ENCODE data around the gene FH. TPM values are rescaled to one million over a fixed set of nuclear protein-coding genes. Genes with fewer than 3 reads are reported as not detected.

FH gene
- total and polyA plus RNA-seq, 2 donors (not counting 3 experiments of a cell fraction or from before 2014, with no cell fraction given), result 41.9 to 96.6 TPM

DNA sequence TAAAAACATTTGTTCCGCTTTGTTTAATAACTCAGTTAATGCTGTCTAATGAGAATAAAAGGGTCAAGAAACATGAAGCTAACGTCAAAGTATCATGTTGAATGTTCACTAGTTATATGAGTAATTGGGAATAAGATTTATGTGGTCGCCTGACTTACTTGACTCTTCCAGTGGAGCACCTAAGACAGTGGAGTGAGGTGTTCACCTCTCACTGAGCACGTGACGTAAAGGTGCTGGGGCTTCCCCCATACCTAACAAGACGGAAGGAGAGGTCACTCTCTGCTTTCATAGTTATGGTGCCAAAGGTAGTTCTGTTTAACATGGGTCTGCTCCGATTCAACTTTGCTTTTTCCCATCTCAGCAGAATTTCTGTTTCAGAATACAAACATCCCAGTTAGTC, 13.3 kb upstream of the FH start:
- Histone ChIP-seq H3K4me1 (ENCODE audit: control insufficient read depth, extremely low read depth, insufficient read depth, low read length) (peaks cover 8% of the 10 kb centered on the region), H3K4me3 (replicated peaks in 1 of 3; ENCODE audit: insufficient read depth in 1 of 3, low read depth in 1 of 3, low read length in 3 of 3) (no peak overlapping the region), H3K27me3 (ENCODE audit: control insufficient read depth in 2 of 2, insufficient read depth in 2 of 2, low read length in 2 of 2) (peaks cover 22 to 51% of the 10 kb centered on the region in 2 experiments), H3K27ac (ENCODE audit: insufficient read depth, low read depth, low read length) (no peak overlapping the region), H3K9me1 (replicated peaks; ENCODE audit: control insufficient read depth, extremely low read depth, insufficient read depth, low read length) (no peaks in the 10 kb centered on the region), H3K79me2 (ENCODE audit: control insufficient read depth, insufficient read depth, low read length) (no peaks in the 10 kb centered on the region), H3K9ac (replicated peaks; ENCODE audit: extremely low read depth, insufficient read depth, low read length) (no peak overlapping the region), H3K9me3 (replicated peaks; ENCODE audit: control insufficient read depth, insufficient read depth, low read length) (no peaks in the 10 kb centered on the region), H4K20me1 (replicated peaks; ENCODE audit: control insufficient read depth, extremely low read depth, insufficient read depth, low read length) (no peaks in the 10 kb centered on the region), H3K36me3 (ENCODE audit: control insufficient read depth in 2 of 2, extremely low read depth in 1 of 2, insufficient read depth in 2 of 2, low read length in 2 of 2) (no peaks in the 10 kb centered on the region), H3K4me2 (ENCODE audit: insufficient read depth, low read length) (no peak overlapping the region), H2AFZ (ENCODE audit: low read depth, low read length) (no peak overlapping the region)
- intact Hi-C loops (cut with micrococcal nuclease) (loop anchor here (1.0 to 5.0 kb wide), 2 partner anchors 364 to 453 kb away; no protein-coding TSS in a partner anchor), dilution Hi-C loops (cut with MboI; ENCODE audit: extremely low pct_ligation_motif_present, low sequenced_read_pairs) (no loop called here)
- DNase-seq (ENCODE audit: low read depth, low spot score) (no peak), FAIRE-seq (no peak)
- POLR2A ChIA-PET, result interaction anchor here (0.6 kb wide), 1 partner anchor 108 kb away, joined by 6 read pairs; the partner anchor contains the start of genes CHML and OPN3
- no TSS peak for BruUV-seq (replicated peaks)
- TF ChIP-seq JUN (IDR thresholded peaks at IDR 0.05; ENCODE audit: borderline replicate concordance, insufficient read depth, insufficient read length, low read depth), result no peak
- no peak for TF ChIP-seq EZH2 (IDR thresholded peaks at IDR 0.05; ENCODE audit: borderline replicate concordance, low read depth, low read length, severe bottlenecking)
- no peak for TF ChIP-seq MYC (IDR thresholded peaks at IDR 0.05; ENCODE audit: low read depth, low read length)
- no peak for TF ChIP-seq FOS (IDR thresholded peaks at IDR 0.05; ENCODE audit: borderline replicate concordance, insufficient read depth, low read length)
- CTCF ChIA-PET, result interaction anchor here (0.9 to 1.1 kb wide), 3 partner anchors 94 to 453 kb away, joined by 3 to 8 read pairs (median 4); partner anchors contain the start of gene EXO1

DNA sequence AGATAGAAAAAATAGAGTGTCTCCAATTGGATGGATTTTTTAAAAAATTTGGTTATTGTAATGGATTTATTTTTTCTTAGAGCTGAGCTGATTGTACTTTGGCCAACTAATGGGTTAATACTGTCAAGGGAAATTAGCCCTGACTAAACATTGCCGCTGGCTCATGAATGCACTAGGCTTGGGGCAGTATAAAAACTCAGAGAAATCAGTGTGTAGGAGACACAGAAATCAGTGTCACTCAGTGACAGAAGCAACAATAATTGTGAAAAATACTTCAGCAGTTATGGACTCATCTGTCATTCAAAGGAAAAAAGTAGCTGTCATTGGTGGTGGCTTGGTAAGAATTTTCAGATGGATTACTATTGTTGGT, 12.6 kb upstream of the FH start, which contains the start of gene KMO:
TSS of gene KMO (plus strand) at position 217 of the 370 bp plus-strand sequence. CDS start at position 284, 67 bp downstream.
- H3K27ac ChIP-seq (ENCODE audit: insufficient read depth, low read depth, low read length), result no peak within 1 kb of the TSS
- POLR2A ChIA-PET, result interaction anchor here (0.6 kb wide), 1 partner anchor 108 kb away, joined by 6 read pairs; the partner anchor contains the start of genes CHML and OPN3
- H2AFZ ChIP-seq (ENCODE audit: low read depth, low read length), result peak within 1 kb of the TSS; percentile 88
- H3K27me3 ChIP-seq (ENCODE audit: control insufficient read depth in 2 of 2, insufficient read depth in 2 of 2, low read length in 2 of 2), result peaks cover 23 to 58% of the 10 kb centered on the region in 2 experiments
- no peaks in the 10 kb centered on the region for H3K79me2 ChIP-seq (ENCODE audit: control insufficient read depth, insufficient read depth, low read length)
- intact Hi-C loops (cut with micrococcal nuclease) (loop anchor here (1.0 to 5.0 kb wide), 2 partner anchors 365 to 454 kb away; no protein-coding TSS in a partner anchor), dilution Hi-C loops (cut with MboI; ENCODE audit: extremely low pct_ligation_motif_present, low sequenced_read_pairs) (no loop called here)
- H3K4me3 ChIP-seq (replicated peaks in 1 of 3; ENCODE audit: insufficient read depth in 1 of 3, low read depth in 1 of 3, low read length in 3 of 3), result peak within 1 kb of the TSS; percentile 35 to 93 (median 84)
- TF ChIP-seq, protein P1, sequence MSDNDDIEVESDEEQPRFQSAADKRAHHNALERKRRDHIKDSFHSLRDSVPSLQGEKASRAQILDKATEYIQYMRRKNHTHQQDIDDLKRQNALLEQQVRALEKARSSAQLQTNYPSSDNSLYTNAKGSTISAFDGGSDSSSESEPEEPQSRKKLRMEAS (IDR thresholded peaks at IDR 0.05; ENCODE audit: insufficient read depth, insufficient read length), result no peak
- TF ChIP-seq EZH2 (IDR thresholded peaks at IDR 0.05; ENCODE audit: borderline replicate concordance, low read depth, low read length, severe bottlenecking), result no peak
- no peak for TF ChIP-seq MYC (IDR thresholded peaks at IDR 0.05; ENCODE audit: low read depth, low read length)
- TF ChIP-seq POLR2A (IDR thresholded peaks at IDR 0.05; ENCODE audit: low read depth, low read length), result no peak
- TF ChIP-seq POLR2AphosphoS5 (IDR thresholded peaks at IDR 0.05; ENCODE audit: insufficient read depth, low read depth, low read length), result no peak
- TF ChIP-seq GATA2 (IDR thresholded peaks at IDR 0.05; ENCODE audit: insufficient read depth, insufficient read length, low read depth, low read length), result no peak
- TF ChIP-seq, protein P2, sequence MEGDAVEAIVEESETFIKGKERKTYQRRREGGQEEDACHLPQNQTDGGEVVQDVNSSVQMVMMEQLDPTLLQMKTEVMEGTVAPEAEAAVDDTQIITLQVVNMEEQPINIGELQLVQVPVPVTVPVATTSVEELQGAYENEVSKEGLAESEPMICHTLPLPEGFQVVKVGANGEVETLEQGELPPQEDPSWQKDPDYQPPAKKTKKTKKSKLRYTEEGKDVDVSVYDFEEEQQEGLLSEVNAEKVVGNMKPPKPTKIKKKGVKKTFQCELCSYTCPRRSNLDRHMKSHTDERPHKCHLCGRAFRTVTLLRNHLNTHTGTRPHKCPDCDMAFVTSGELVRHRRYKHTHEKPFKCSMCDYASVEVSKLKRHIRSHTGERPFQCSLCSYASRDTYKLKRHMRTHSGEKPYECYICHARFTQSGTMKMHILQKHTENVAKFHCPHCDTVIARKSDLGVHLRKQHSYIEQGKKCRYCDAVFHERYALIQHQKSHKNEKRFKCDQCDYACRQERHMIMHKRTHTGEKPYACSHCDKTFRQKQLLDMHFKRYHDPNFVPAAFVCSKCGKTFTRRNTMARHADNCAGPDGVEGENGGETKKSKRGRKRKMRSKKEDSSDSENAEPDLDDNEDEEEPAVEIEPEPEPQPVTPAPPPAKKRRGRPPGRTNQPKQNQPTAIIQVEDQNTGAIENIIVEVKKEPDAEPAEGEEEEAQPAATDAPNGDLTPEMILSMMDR (IDR thresholded peaks at IDR 0.05; ENCODE audit: extremely low read depth in 1 of 2, insufficient read depth in 1 of 2, low read depth in 1 of 2, low read length in 2 of 2), result no peak
- peak within 1 kb of the TSS; percentile 100 for H3K4me2 ChIP-seq (ENCODE audit: insufficient read depth, low read length)
- BruUV-seq (replicated peaks), result no TSS peak
- H4K20me1 ChIP-seq (replicated peaks; ENCODE audit: control insufficient read depth, extremely low read depth, insufficient read depth, low read length), result no peaks in the 10 kb centered on the region
- FAIRE-seq (no peak), DNase-seq (ENCODE audit: low read depth, low spot score) (peak; percentile 26)
- peaks cover 8% of the 10 kb centered on the region for H3K4me1 ChIP-seq (ENCODE audit: control insufficient read depth, extremely low read depth, insufficient read depth, low read length)
- H3K9me1 ChIP-seq (replicated peaks; ENCODE audit: control insufficient read depth, extremely low read depth, insufficient read depth, low read length), result no peaks in the 10 kb centered on the region
- CTCF ChIA-PET, result interaction anchor here (0.9 to 1.1 kb wide), 4 partner anchors 95 to 454 kb away, joined by 3 to 8 read pairs (median 4); partner anchors contain the start of gene EXO1
- H3K9ac ChIP-seq (replicated peaks; ENCODE audit: extremely low read depth, insufficient read depth, low read length), result peak within 1 kb of the TSS; percentile 60
- no peaks in the 10 kb centered on the region for H3K36me3 ChIP-seq (ENCODE audit: control insufficient read depth in 2 of 2, extremely low read depth in 1 of 2, insufficient read depth in 2 of 2, low read length in 2 of 2)
- no peaks in the 10 kb centered on the region for H3K9me3 ChIP-seq (replicated peaks; ENCODE audit: control insufficient read depth, insufficient read depth, low read length)
